Tibial nerve (tissue), 4 donors: Measurements from ENCODE around the gene VOPP1. TPM values are rescaled to one million over a fixed set of nuclear protein-coding genes. Genes with fewer than 3 reads are reported as not detected.

ENCODE experiments used
- DNase-seq, 2 donors: peaks; one replicate each; pipeline ENCODE4 v3.0.0-alpha.2; 2019; ENCODE audit warnings: low spot score in 2 of 2
- H3K27ac ChIP-seq, 4 donors: fragments of 200-600 bp; sonication (generic) in 3 of 4; one replicate each; pipeline ENCODE4 v1.5.1; 2017 to 2019; ENCODE audit warnings: mild to moderate bottlenecking in 1 of 4
- H3K27me3 ChIP-seq, 2 donors: fragments of 200-600 bp; sonication (generic) in 1 of 2; one replicate each; pipeline versions ENCODE4 v1.5.1 to v1.6.0; 2017 to 2019
- H3K36me3 ChIP-seq, 3 donors: fragments of 200-600 bp; sonication (generic); one replicate each; pipeline ENCODE4 v1.5.1; 2018 to 2019
- H3K4me1 ChIP-seq, 4 donors: fragments of 200-600 bp; sonication (generic) in 3 of 4; one replicate each; pipeline ENCODE4 v1.5.1; 2017 to 2019
- H3K4me3 ChIP-seq, 4 donors: fragments of 200-600 bp; sonication (generic) in 3 of 4; one replicate each; pipeline ENCODE4 v1.5.1; 2017 to 2019; ENCODE audit warnings: mild to moderate bottlenecking in 1 of 4, moderate library complexity in 1 of 4
- H3K9me3 ChIP-seq, 4 donors: fragments of 200-600 bp; sonication (generic) in 3 of 4; one replicate each; pipeline ENCODE4 v1.5.1; 2017 to 2019
- CTCF ChIP-seq, 5 experiments: fragments of 200-600 bp in 3 of 5; fragments of 450-650 bp in 2 of 5; sonication (generic) in 3 of 5; IDR thresholded peaks; one replicate each; pipeline ENCODE4 v1.5.1; 2016 to 2019; ENCODE audit warnings: antibody characterized with exemption in 5 of 5, mild to moderate bottlenecking in 3 of 5, moderate library complexity in 2 of 5
- EP300 ChIP-seq, 2 donors: sonication (generic); formaldehyde crosslinking; IDR thresholded peaks; one replicate each; pipeline ENCODE4 v1.6.1; 2017; ENCODE audit warnings: antibody characterized with exemption in 2 of 2, mild to moderate bottlenecking in 1 of 2
- POLR2A ChIP-seq, 2 donors: fragments of 450-650 bp; IDR thresholded peaks; one replicate each; pipeline ENCODE4 v1.6.1; 2017; ENCODE audit warnings: antibody characterized with exemption in 2 of 2, mild to moderate bottlenecking in 2 of 2, moderate library complexity in 2 of 2
- WGBS, 2 donors: methylation state at CpG; one replicate each; pipeline ENCODE4 v1.1.5; 2018; 5-methylcytosine and 5-hydroxymethylcytosine counted together
- total RNA-seq, 4 donors: library from RNA; depleted of rRNA; stranded (reverse); fragments of >200 nt; gene quantifications; one replicate each; pipeline ENCODE4 v1.1.0, GENCODE V29; 2016

VOPP1 gene
- total RNA-seq, 4 donors from 2014 or later: 49.2 to 58.5 (median 54.8) TPM

- Histone ChIP-seq H3K4me3 (no peak overlapping the region), H3K9me3 (no peaks in the 10 kb centered on the region), H3K36me3 (peaks cover 0 to 82% (median 0%) of the 10 kb centered on the region in 3 donors), H3K27me3 (no peaks in the 10 kb centered on the region), H3K27ac (no peak overlapping the region), H3K4me1 (peaks cover 0 to 6% (median 0%) of the 10 kb centered on the region in 4 donors)
- 95 to 97% methylated on average over 3 to 4 of the region's 6 CpGs for WGBS, 2 donors
- TF ChIP-seq EP300 (IDR thresholded peaks at IDR 0.05) (no peak), CTCF (IDR thresholded peaks at IDR 0.05) (no peak), POLR2A (IDR thresholded peaks at IDR 0.05) (no peak)
- DNase-seq: no peak
Measured at GRCh38 chr7:55489552-55489951, 82.8 kb downstream of the VOPP1 start.

GRCh38 chr7:55488804-55489340 lies 83.4 kb downstream of the VOPP1 start:
- H3K9me3 ChIP-seq: no peaks in the 10 kb centered on the region
- H3K36me3 ChIP-seq: peaks cover 0 to 78% (median 0%) of the 10 kb centered on the region in 3 donors
- no peaks in the 10 kb centered on the region for H3K27me3 ChIP-seq
- H3K4me3 ChIP-seq: no peak overlapping the region
- WGBS, 2 donors: 80 to 85% methylated on average over 6 of the region's 6 CpGs
- H3K4me1 ChIP-seq: peaks cover 0 to 6% (median 0%) of the 10 kb centered on the region in 4 donors
- TF ChIP-seq CTCF (IDR thresholded peaks at IDR 0.05) (no peak), EP300 (IDR thresholded peaks at IDR 0.05) (no peak), POLR2A (IDR thresholded peaks at IDR 0.05) (no peak)
- H3K27ac ChIP-seq: no peak overlapping the region
- no peak for DNase-seq

- Histone ChIP-seq H3K36me3 (peaks cover 0 to 76% (median 0%) of the 10 kb centered on the region in 3 donors), H3K4me1 (peaks cover 0 to 6% (median 0%) of the 10 kb centered on the region in 4 donors), H3K4me3 (no peak overlapping the region), H3K27ac (peak overlapping the region in 1 of 4 donors; percentile 23), H3K9me3 (no peaks in the 10 kb centered on the region), H3K27me3 (no peaks in the 10 kb centered on the region)
- 57 to 79% methylated on average over 6 of the region's 6 CpGs for WGBS, 2 donors
- TF ChIP-seq EP300 (IDR thresholded peaks at IDR 0.05) (no peak), CTCF (IDR thresholded peaks at IDR 0.05) (no peak), POLR2A (IDR thresholded peaks at IDR 0.05) (no peak)
- no peak for DNase-seq
Measured at GRCh38 chr7:55488216-55488615, 84.1 kb downstream of the VOPP1 start.

GRCh38 chr7:55486991-55487390 lies 85.3 kb downstream of the VOPP1 start:
- no peak overlapping the region for H3K4me3 ChIP-seq
- DNase-seq: no peak
- H3K4me1 ChIP-seq: peaks cover 0 to 6% (median 0%) of the 10 kb centered on the region in 4 donors
- H3K27ac ChIP-seq: peak overlapping the region in 2 of 4 donors; percentile 17 to 67
- no peaks in the 10 kb centered on the region for H3K27me3 ChIP-seq
- WGBS, 2 donors: 91 to 93% methylated on average over 7 of the region's 7 CpGs
- peaks cover 0 to 74% (median 0%) of the 10 kb centered on the region in 3 donors for H3K36me3 ChIP-seq
- TF ChIP-seq CTCF (IDR thresholded peaks at IDR 0.05): no peak
- TF ChIP-seq EP300 (IDR thresholded peaks at IDR 0.05): no peak
- TF ChIP-seq POLR2A (IDR thresholded peaks at IDR 0.05): no peak
- H3K9me3 ChIP-seq: no peaks in the 10 kb centered on the region

GRCh38 chr7:55486192-55486590 lies 86.1 kb downstream of the VOPP1 start:
- WGBS, 2 donors: 63 to 72% methylated on average over 5 of the region's 5 CpGs
- H3K4me3 ChIP-seq: no peak overlapping the region
- H3K36me3 ChIP-seq: peaks cover 0 to 70% (median 0%) of the 10 kb centered on the region in 3 donors
- DNase-seq: no peak
- H3K27ac ChIP-seq: peak overlapping the region in 3 of 4 donors; percentile 17 to 67 (median 54)
- H3K4me1 ChIP-seq: peaks cover 0 to 6% (median 0%) of the 10 kb centered on the region in 4 donors
- no peak for TF ChIP-seq CTCF (IDR thresholded peaks at IDR 0.05)
- TF ChIP-seq EP300 (IDR thresholded peaks at IDR 0.05): no peak
- TF ChIP-seq POLR2A (IDR thresholded peaks at IDR 0.05): no peak
- H3K9me3 ChIP-seq: no peaks in the 10 kb centered on the region
- no peaks in the 10 kb centered on the region for H3K27me3 ChIP-seq
